Middle frontal gyrus (tissue), 1 donor: ENCODE results near the gene SLC12A6.

Experiments
- DNase-seq: peaks from one replicate; pipeline ENCODE4 v3.0.0-alpha.2; 2015; ENCODE audit warnings: low spot score; ENCODE audit errors: extremely low spot score

Gene SLC12A6

DNA sequence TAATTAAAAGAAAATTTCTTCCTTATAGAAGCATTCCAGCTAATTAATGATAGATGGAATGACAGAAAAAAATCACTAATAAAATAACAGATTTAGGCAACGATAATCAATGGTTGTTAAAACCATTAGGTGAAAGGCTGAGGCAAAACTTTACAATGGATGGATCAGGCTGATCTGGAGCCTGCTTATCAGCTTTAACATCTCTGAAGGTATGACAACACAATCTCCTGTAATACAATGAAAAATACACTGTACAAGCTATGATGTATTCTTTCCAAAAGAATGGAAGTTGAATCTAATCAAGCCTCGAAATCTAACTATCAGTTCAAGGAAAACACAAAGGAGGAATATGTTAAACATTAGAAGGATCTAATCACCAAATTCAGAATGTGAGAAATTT is 73.5 kb downstream of the SLC12A6 start:
- DNase-seq, result no peak

DNA sequence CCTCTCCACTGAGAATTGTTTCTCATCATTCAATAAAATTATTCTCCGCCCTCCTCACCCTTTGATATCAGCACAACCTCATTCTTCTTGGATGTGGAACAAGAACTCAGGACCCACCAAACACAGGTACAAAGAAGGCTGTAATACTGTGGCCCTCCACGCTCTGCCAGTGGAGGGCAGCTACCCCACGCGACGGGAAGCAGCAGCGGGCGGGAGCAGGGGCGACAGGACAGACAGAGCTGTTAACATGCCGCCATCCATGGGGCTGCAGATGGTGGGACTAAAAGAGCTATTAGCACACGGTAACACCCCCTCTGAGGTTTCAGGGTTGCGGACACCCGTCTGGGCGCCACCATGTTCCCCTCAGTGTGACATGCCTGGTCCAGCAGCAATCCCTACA is 75.2 kb downstream of the SLC12A6 start:
- no peak for DNase-seq

DNA sequence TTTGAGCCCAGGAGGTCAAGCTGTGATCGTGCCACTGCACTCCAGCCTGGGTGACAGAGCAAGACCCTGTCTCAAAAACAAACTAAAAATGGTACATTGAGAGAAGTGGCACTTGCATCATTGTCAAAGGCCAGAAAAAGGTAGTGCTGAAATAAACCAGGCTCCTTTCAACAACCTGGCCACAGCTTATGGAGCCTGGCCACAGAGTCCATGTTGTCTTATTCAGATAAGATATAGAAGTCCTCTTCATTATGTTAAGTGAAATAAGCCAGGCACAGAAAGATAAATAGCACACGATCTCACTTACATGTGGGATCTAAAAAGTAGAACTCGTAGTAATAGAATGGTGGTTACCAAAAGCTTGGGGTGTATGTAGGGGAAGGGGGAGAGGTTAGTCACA is 78.0 kb downstream of the SLC12A6 start:
- no peak for DNase-seq

DNA sequence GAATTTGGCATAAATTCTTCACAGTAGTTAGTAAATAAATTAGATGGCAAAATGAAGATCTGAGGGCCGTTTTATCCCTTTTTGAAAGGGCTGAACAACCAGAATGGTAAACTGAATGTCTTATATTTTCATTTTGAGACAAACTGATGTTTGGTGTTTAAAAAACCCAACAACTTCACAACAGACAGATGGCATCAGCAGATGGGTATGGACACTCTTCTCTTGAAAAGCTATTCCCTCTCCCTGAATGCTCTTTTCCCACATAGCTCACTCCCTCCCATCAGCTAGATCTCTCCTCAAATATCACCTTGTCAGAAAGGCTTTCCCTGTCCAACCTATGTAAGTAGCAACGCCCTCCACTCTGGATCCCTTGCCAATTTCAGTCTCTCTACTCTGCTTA is 79.4 kb downstream of the SLC12A6 start:
- DNase-seq, result no peak

DNA sequence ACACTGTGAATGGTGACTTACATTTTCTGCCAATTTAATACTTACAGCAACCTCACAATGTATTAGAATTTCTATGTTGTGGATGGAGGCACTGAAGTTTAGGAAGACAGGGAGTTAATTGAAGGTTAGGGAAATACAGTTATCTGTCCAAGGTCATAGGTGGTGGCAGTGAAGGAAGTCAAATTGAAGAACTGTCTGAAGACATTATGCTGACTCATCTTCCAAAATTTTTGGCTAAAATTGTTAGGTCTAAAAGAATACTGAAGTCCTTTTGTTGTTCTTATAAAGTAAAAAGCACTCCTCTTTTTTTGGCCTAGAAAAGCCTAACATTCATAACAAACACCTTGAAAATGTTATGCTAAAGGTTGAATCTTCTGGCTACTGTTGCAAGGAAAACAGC is 85.0 kb downstream of the SLC12A6 start:
- DNase-seq, result no peak

DNA sequence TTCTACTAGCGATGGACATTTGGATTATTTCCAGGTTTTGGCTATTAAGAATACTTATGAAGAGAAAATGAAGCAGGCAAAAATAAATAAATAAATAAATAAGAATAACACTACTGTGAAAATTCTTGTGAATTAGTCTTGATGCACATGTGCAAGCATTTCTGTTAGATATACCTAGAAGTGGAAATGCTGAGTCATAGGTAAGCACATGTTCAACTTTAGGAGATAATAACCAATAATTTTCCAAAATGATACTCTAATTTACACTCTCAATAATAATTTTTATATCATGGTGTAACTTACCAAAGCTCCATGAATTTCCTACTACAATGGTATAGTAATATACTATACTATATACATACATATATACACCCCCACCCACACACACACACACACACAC is 89.4 kb downstream of the SLC12A6 start:
- DNase-seq, result no peak

DNA sequence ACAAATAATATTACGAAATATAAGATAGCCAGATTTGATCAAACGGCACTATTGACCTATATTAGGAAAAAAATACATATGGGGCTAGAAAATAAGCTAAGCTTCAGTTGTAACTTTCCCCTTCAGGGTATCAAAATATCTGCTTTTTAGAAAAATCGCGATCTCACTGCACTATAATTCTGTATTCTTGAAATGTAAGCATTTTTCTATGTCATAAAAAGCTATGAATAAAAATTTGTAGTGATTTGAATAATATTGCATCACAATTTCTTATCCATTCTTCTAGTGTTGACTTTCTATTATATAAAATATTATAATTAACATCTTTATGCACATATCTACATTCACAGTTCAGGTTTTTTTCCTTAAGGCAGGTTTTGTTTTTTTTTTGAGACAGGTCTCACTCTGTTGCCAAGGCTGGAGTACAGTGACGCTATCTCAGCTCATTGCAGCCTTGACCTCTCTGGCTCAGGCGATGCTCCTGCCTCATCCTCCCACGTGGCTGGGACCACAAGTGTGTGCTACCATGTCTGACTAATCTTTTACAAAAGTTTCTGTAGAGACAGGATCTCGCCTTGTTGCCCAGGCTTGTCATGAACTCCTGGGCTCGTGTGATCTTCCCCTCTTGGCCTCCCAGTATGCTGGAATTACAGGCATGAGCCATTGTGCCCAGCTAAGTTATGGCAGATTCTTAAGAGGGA is 91.2 kb downstream of the SLC12A6 start:
- DNase-seq, result no peak

DNA sequence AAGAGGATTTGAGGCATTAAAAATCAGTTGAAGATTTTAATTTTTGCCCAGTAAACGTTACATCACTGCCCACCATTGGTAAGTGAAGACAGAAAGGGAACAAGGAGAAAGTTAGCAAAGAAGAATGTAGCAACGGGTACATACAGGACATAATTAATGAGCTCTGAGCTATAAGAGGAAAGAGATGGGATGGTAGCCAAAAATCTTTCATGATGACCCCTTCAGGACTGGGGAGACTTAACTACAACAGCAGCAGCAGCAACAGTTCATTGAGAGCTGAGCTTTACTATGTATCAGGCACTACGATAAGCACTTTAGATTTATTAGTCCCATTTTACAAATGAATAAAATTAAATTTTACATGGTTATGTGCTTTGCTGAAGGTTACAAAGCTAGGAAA is 94.4 kb downstream of the SLC12A6 start:
- no peak for DNase-seq

DNA sequence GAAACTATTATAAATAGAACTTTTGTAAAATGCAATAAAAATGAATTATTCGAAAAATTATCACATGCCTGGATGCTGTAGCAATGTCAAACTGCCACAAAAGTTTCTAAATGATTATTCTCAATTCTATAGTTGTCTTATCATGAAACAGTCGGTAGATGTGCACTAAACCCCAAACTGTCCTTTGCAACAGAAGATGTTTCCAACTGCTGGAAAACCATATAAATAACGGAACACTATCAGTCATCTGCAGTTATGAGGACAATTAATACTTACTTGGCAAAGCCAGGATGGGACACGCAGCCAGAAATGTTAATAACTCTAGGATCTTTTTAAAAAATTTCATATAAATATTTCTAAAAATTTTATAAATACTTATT is 95.3 kb downstream of the SLC12A6 start:
- no peak for DNase-seq

DNA sequence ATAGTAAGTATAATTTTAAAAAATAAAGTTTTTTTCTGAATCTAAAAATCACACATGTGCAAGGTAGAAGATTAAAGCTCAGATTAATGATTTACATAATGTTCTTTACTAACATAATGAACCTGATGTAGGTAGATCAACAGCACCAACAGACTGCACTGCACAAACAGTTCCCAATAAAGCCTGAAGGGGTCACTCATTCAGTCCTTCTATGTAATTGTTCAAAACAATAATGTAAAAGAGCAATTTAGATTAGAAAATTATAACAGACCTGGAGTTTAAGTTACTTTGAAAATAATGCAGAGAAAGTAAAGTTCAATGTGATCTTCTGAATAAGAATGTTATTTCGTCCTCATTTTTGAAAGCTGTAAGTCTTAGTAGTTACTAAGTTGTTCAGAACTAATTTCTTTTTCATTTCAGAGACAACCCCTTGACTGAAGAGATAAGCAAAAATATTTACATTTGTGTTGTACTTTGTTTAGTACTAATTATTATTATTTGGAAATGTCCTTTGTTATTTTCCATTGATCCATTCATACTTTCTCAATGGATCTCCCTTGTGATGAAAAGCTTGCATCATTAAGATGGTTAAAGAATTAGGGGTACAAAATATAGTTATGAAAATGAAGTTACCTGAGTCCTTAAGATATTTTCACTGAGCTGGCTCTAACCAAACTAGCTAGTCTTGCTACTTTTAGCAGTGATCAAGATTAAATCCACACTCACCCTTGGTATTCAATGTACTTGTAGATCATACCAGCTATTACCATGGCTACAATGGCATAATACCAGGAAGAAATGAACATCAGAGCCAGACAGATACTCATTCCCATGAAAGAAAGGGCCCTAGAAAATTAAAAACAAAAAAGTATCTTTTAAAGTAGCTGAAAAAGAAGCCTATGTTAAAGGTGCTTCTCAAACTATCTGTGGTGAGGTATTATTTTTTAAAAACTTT is 95.9 kb downstream of the SLC12A6 start:
- peak; percentile 11 for DNase-seq

DNA sequence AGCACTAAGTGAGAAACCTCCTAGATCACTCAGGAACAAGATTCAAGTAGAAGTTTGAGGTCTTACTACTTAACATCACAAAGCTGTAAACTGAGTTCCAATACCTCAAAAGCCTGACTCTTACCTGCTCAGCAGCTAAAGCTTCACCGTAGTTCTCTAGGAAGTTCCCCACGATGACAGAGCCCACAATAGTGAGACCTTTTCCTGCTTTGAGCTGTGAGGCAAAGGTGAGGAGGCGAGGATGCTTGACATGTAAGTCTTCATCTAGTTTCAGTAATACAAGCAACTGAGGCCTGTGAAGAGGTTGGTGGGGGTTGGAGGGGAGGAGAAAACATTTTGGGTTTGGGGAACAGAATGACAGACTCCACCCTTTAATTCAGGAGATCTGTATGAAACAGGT is 97.0 kb downstream of the SLC12A6 start:
- no peak for DNase-seq

DNA sequence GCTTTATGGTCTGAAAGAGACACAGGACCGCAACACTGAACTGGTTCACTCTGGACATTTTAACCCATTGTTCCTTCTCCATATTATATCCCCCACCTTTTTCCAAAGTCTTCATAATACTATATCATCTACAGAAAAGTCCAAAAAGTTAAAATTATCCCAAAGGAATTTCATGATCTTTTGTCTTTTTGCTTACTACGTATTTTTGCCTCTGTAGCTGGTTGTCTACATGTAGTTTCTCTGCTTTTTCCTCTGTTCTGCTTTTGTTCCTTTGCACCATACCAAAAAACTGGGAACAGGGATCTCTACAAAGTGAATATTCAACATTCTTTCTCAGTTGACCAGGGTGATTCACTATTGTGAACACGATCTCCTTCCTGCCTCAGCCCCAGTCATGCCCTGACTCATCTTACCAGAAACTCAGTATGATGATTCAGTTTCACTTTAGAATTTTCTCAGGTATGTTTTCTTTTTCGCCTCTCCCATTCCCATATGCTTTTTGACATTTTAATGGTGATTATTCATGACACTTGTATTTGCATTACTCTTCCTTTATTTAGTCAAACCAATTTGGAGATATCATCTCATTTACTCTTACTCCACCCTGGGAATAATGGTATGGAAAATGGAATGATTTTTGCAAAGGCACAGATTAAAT is 98.3 kb downstream of the SLC12A6 start:
- DNase-seq, result no peak

DNA sequence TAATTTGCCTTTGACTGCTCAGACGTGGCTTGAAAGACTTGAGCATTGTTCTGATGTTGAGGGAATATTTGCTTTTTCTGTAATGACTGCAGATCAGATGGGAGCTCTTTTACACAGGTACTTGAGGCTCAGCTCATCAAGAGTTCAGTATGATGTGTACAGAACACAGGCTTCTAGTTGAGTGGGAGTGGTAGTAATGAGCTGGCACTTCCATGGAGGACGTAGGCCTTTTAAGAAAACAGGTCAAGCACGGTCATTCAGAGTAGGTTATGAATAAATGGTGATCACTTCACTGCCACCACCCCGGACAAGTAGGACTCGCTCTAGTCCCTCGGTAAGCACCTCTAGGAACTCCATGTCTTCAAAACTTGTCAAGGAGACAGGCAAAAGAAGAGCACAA is 104.0 kb downstream of the SLC12A6 start:
- DNase-seq, result no peak

DNA sequence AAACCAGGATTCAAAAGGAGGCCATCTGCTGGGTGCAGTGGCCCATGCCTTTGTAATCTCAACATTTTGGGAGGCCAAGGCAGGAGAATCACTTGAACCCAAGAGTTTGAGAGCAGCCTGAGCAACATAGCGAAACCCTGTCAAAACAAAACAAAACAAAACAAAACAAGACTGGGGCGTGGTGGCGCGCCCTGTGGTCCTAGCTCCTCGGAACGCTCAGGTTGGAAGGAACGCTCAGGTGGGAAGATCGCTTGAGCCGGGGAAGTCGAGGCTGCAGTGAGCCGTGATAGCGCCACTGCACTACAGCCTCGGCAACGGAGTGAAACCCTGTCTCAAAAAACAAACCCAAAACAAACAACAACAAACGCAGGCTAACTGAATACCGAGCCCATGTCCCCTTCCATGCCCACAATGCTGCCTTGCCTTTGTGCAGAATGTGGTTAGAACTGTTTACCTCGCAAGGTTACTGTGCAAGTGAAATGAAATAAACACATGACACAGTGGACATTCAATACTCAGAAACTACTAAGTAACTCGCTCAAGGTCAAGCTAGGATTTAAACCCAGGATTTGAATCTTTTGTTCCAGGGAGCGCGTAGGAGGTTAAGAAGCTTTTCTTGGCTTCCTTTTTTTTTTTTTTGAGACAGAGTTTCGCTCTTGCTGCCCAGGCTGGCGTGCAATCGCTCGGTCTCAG is 113.5 kb downstream of the SLC12A6 start:
- DNase-seq, result no peak

DNA sequence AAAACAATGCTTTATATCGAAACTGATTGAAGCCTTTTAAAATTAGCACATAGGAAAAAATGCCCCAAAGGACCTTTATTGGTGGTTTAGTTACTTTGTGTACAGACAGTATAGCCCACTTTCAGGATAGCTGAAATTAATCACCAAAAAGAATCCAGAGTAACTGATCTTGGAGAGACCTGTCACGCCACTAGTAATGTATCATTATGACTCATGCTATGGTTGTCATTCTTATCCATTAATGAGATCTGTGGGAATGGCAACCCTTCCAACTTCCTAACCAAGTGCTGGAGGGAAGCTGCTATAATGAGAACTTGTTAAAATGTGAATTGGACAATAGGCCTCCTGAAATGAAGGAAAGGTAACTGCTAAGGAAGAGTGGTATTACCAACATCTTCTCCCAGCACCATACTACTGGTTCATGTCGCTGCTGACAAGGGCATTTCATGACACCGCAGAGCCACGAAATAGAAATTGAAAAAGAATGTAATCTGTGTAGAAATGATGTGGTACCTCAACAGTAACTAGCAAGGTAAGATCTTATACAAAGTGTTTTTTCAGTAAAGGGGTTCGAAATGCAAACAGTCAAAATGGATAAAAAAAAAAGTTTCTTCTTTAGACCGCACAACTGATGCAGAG is 119.9 kb downstream of the SLC12A6 start:
- DNase-seq, result no peak

DNA sequence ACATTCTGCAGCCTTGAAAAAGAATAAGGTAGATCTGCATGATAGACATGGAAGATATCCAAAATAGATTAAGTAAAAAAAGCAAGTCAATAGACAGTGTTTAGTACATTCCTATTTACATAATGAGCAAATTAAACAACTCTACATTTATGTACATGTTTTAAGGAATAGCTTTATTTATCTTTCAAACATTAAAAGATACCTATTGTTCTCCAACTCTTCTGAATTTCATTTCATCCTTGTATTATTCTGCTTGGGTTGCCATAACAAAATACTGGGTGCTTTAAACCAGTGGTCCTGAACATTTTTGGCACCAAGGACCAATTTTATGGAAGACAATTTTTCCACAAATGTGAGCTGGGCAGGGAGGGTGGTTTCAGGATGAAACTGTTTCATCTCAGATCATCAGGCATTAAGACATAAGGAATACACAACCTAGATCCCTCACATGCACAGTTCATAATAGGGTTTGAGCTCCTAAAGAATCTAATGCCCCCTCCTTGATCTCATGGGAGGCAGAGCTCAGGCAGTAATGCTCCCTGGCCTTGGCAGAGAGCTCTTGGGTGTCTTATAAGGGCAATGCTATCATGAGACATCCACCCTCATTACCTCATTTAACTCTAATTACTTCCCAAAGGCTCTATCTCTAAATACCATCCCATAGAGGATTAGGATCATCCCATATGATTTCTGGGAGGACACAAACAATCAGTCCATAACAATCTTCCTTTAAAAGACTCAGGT is 120.9 kb downstream of the SLC12A6 start:
- no peak for DNase-seq

DNA sequence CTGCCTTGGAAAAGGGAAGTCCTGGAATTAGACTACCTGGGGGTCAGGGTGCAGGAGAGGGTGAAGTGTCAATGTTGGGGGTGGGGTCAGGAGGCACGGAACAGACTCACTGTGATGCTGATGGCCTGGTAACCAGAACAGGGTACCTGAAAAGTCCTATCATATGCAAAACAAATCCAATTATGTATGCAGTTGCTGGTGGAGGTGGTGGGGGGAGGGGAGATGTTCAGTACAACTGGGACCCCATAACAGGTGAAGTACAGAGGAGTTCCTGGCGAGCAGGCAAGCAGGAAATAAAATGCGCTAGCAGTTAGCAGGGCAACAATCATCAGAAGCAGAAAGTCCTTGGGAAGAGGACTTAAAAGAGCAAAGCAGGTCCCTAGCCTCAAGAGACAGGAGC is 123.4 kb downstream of the SLC12A6 start:
- no peak for DNase-seq

DNA sequence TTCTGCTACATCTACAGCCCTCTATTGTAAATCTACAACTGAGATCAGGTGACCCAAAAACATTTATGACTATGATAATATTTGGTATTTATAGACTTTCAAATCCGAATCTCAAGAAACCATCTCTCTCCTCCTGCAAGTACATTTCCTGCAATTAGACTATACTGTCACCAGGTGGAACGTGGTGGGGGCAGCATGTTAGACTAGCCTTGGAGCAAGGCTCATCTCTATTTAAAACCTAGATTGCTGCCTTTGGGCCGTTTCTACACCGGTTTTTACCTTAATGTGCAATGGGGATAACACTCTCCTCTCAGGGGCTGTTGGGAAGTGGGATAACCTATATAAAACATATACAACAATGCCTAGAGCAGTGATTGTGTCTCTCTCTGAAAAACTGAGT is 123.9 kb downstream of the SLC12A6 start:
- DNase-seq, result no peak

DNA sequence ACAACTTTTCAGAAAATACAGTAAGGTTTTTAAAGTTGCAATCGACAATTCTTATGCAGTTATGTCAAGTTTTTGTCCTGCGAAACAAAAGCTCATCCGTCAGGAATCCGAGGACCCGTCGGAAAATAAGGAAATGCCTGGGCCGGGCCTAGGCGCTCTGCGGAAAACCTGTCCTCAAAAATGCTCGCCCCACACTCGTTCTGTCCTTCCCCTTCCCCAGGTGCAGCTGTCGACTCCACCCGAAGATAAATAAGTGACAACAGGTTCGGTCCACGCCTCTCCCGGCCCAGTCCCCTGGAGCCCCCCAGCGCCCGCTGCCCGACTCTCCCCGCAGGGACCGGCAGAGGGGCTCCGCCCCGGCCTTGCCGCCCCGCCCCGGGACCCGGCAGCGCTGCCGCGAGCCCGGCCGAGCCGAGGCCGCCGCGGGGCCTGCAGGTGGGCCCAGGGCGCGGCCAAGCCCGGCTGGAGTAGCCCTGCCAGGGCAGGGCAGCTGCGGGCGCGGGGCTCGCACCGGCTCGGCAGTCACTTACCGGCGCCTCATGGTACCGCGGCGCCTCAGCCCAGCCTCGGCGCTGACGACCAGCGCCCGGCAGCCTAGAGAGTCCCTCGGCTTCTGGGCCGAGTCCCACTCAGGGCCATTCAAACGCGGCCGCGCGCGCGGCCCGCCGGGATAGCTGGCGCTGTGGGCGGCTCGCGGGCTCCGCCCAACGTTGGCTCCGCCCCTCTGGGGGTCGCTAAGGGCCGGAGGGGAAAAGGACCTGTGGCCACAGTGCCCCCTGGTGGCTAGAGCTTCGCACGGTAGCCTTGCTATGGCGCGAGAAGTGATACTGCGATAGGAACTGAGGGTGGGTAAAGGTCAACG is 127.9 kb downstream of the SLC12A6 start, which contains the start of gene KATNBL1:
Gene KATNBL1 (minus strand): TSS at position 676 of the 862 bp plus-strand sequence. CDS start 46,420 bp downstream, outside the sequence.
- DNase-seq, result peak; percentile 90
